OCI-LY3 (cell line): ENCODE data around the gene OTOG.

Experiments
- H2AFZ ChIP-seq: fragments of 200-600, 300-600 bp; shearing (Covaris generic); 2 replicates; pipeline ENCODE4 v1.6.0; 2014; ENCODE audit warnings: antibody characterized with exemption, low read depth, low read length
- H3K27ac ChIP-seq: fragments of 200-600, 300-600 bp; sonication (generic); 2 replicates; pipeline ENCODE4 v1.5.1; 2014; ENCODE audit warnings: mild to moderate bottlenecking, low read length, moderate library complexity, mixed read lengths
- H3K27me3 ChIP-seq: fragments of 200-600, 300-600 bp; sonication (generic); 2 replicates; pipeline ENCODE4 v1.6.1; 2014; ENCODE audit warnings: low read depth, low read length, mixed read lengths
- H3K36me3 ChIP-seq: fragments of 200-600, 300-600 bp; sonication (generic); replicated peaks from 2 replicates; pipeline ENCODE3; 2014; ENCODE audit warnings: low read depth, low read length, mixed read lengths
- H3K4me1 ChIP-seq: fragments of 300-600, 200-600 bp; sonication (generic); 2 replicates; pipeline ENCODE4 v1.6.1; 2014; ENCODE audit warnings: low read length, mixed read lengths
- H3K4me2 ChIP-seq: fragments of 200-600, 300-600 bp; sonication (generic); 2 replicates; pipeline ENCODE4 v1.6.1; 2014; ENCODE audit warnings: low read length, mixed read lengths
- H3K4me3 ChIP-seq: fragments of 300-600, 200-600 bp; sonication (generic); 2 replicates; pipeline ENCODE4 v1.5.1; 2014; ENCODE audit warnings: antibody characterized with exemption, mild to moderate bottlenecking, low read length, moderate library complexity
- H3K79me2 ChIP-seq: fragments of 300-600, 200-600 bp; shearing (Covaris generic); 2 replicates; pipeline ENCODE4 v1.6.1; 2014; ENCODE audit warnings: mild to moderate bottlenecking, low read length, mixed read lengths
- H3K9ac ChIP-seq: fragments of 300-600, 200-600 bp; shearing (Covaris generic); 2 replicates; pipeline ENCODE4 v1.6.0; 2014; ENCODE audit warnings: mild to moderate bottlenecking, low read length, moderate library complexity
- H3K9me3 ChIP-seq: fragments of 200-600, 300-600 bp; shearing (Covaris generic); 2 replicates; pipeline ENCODE4 v1.6.1; 2014; ENCODE audit warnings: low read length, mixed read lengths; ENCODE audit not compliant: insufficient read depth
- H4K20me1 ChIP-seq: fragments of 200-600, 300-600 bp; sonication (generic); 2 replicates; pipeline ENCODE4 v1.6.1; 2016; ENCODE audit warnings: low read length, mixed read lengths; ENCODE audit not compliant: insufficient read depth
- EZH2phosphoT487 ChIP-seq: fragments of 200-600 bp; shearing (Covaris generic); IDR thresholded peaks from 2 replicates; pipeline ENCODE4 v1.6.1; 2018; ENCODE audit warnings: antibody characterized with exemption, mixed run types, low read depth
- TF ChIP-seq, protein P1 (sequence below): fragments of 200-600, 300-600 bp; sonication (generic); IDR thresholded peaks from 2 replicates; pipeline ENCODE4 v1.5.1; 2014; ENCODE audit warnings: antibody characterized with exemption, low read length, low read depth

OTOG gene

DNA sequence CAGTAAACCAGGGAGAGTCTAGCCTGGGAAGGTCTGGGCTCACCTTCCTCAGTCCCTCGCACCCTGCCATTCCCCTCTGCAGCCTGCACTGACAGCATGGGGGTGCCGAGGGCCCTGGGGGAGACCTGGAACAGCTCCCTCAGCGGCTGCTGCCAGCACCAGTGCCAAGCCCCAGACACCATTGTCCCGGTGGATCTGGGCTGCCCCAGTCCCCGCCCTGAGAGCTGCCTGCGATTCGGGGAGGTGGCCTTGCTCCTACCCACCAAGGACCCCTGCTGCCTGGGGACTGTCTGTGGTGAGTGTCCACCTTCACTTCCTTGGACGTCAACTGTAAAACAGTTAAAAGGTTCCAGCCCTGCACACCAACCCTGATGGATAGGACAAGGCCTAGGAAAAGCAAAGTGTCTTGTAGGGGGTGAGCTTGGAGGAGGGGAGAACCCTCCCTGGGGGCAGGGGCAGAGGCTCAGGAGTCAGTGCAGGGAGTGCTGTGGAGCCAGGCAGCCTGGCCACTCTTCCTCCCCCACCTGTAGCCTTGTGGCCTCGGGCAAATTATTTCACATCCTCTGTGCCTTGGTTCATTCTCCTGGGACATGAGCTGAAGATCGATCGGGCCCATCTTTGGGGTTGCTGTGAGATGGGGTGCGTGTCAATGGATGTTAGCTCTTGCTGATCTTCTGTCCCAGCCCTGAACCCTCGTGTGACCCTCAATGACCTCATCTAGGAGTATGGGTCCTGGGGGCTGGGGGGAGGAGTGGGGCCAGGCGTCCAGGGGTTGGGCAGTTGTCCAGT lies 87.1 kb downstream of the OTOG start:
- no peaks in the 10 kb centered on the region for H3K36me3 ChIP-seq
- peaks cover 3% of the 10 kb centered on the region; the same call in 1 of the 2 replicates for H3K27me3 ChIP-seq
- no peak overlapping the region for H3K4me2 ChIP-seq
- H3K4me1 ChIP-seq = no peaks in the 10 kb centered on the region
- no peaks in the 10 kb centered on the region for H3K79me2 ChIP-seq
- no peaks in the 10 kb centered on the region for H3K9me3 ChIP-seq
- no peak overlapping the region for H3K4me3 ChIP-seq
- H4K20me1 ChIP-seq = no peaks in the 10 kb centered on the region
- H3K9ac ChIP-seq = no peak overlapping the region
- TF ChIP-seq EZH2phosphoT487 = no peak
- TF ChIP-seq, protein P1, sequence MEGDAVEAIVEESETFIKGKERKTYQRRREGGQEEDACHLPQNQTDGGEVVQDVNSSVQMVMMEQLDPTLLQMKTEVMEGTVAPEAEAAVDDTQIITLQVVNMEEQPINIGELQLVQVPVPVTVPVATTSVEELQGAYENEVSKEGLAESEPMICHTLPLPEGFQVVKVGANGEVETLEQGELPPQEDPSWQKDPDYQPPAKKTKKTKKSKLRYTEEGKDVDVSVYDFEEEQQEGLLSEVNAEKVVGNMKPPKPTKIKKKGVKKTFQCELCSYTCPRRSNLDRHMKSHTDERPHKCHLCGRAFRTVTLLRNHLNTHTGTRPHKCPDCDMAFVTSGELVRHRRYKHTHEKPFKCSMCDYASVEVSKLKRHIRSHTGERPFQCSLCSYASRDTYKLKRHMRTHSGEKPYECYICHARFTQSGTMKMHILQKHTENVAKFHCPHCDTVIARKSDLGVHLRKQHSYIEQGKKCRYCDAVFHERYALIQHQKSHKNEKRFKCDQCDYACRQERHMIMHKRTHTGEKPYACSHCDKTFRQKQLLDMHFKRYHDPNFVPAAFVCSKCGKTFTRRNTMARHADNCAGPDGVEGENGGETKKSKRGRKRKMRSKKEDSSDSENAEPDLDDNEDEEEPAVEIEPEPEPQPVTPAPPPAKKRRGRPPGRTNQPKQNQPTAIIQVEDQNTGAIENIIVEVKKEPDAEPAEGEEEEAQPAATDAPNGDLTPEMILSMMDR = no peak
- H3K27ac ChIP-seq = no peak overlapping the region
- H2AFZ ChIP-seq = no peak overlapping the region

DNA sequence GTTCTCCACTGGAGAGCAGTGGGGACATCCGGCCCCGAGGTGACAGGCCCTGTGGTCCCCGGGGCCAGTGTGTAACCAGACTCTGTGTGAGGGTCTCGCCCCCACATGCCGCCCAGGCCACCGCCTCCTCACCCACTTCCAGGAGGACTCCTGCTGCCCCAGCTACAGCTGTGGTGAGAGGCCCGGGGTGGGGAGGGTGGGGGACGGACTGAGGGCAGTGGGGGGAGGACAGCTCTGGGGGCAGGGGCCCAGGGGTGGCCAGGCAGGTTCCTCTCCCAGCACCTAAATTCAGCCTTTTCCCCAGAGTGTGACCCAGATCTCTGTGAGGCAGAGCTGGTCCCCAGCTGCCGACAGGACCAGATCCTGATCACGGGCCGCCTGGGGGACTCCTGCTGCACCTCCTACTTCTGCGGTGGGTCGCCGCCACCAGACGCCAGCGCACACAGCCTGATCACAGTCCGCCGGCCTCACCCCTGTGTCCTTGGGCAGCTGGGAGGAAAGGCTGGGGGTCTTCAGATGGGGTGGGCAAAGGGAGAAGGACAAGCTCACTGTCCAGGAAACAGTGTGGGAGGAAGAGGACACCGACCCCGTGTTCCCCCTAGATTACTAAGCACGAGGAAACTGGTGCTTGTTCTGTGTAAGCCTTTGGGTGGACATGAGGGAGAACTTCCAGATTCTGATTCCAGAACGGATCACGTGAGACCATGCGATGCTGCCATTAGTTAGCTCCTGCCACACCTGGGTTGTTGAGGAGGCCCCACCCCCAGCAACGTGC lies 87.9 kb downstream of the OTOG start:
- H3K27me3 ChIP-seq = no peaks in the 10 kb centered on the region
- H4K20me1 ChIP-seq = no peaks in the 10 kb centered on the region
- H3K79me2 ChIP-seq = no peaks in the 10 kb centered on the region
- H3K4me1 ChIP-seq = no peaks in the 10 kb centered on the region
- no peak for TF ChIP-seq EZH2phosphoT487
- TF ChIP-seq, protein P1 = no peak
- no peak overlapping the region for H3K9ac ChIP-seq
- no peaks in the 10 kb centered on the region for H3K9me3 ChIP-seq
- H3K4me2 ChIP-seq = no peak overlapping the region
- no peak overlapping the region for H3K27ac ChIP-seq
- H3K4me3 ChIP-seq = no peak overlapping the region
- no peak overlapping the region for H2AFZ ChIP-seq
- no peaks in the 10 kb centered on the region for H3K36me3 ChIP-seq

DNA sequence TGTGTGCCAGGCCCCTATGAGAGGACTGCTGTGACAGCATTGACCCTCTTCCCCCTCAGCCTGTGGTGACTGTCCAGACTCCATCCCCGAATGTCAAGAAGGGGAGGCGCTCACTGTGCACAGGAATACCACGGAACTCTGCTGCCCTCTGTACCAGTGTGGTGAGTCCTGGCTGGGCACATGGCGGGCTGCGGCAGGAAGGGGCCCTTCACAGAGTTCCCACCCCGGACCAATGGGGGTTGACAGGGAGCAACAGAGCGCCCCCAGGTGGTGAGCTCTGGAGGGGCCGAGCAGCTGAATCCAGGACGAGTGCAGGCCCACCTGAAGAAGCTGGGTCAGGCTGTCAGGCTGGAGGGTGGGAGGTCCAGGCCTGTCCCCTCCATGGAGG lies 88.5 kb downstream of the OTOG start:
- Histone ChIP-seq H3K36me3 (no peaks in the 10 kb centered on the region), H3K27me3 (no peaks in the 10 kb centered on the region), H3K79me2 (no peaks in the 10 kb centered on the region), H3K4me3 (no peak overlapping the region), H3K4me2 (no peak overlapping the region), H3K27ac (no peak overlapping the region), H3K9ac (no peak overlapping the region), H3K9me3 (no peaks in the 10 kb centered on the region), H3K4me1 (no peaks in the 10 kb centered on the region), H4K20me1 (no peaks in the 10 kb centered on the region), H2AFZ (no peak overlapping the region)
- no peak for TF ChIP-seq EZH2phosphoT487
- TF ChIP-seq, protein P1 = peak; percentile 23; the same call in 1 of the 2 replicates

DNA sequence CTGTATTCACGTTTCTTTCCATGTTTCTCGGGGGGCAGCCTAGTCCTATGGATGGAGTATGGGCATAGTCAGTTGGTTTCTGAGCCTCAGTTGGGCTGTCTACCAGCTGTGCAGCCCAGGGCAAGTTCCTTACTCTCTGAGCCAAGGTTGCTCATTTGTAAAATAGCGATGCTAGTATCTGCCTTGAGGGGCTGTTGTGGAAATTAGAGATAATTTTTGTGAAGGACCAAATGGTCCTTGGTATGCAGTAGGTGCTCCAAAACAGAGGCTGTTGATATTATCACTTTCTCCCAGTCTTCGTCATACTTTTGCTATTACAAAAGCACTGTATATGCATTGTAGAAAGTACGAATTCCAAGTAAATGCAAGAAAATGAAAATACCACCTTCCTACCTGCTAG lies 89.7 kb downstream of the OTOG start:
- no peaks in the 10 kb centered on the region for H4K20me1 ChIP-seq
- TF ChIP-seq, protein P1 = no peak
- TF ChIP-seq EZH2phosphoT487 = no peak
- no peak overlapping the region for H3K9ac ChIP-seq
- H3K4me2 ChIP-seq = no peak overlapping the region
- H3K79me2 ChIP-seq = no peaks in the 10 kb centered on the region
- no peaks in the 10 kb centered on the region for H3K27me3 ChIP-seq
- H2AFZ ChIP-seq = no peak overlapping the region
- H3K36me3 ChIP-seq = no peaks in the 10 kb centered on the region
- H3K27ac ChIP-seq = no peak overlapping the region
- no peaks in the 10 kb centered on the region for H3K4me1 ChIP-seq
- H3K9me3 ChIP-seq = no peaks in the 10 kb centered on the region
- no peak overlapping the region for H3K4me3 ChIP-seq
